ENCODE measurements around the gene C12orf56. TPM values are rescaled to one million over a fixed set of nuclear protein-coding genes. Genes with fewer than 3 reads are reported as not detected.

C12orf56 gene
- total and polyA plus RNA-seq, 9 of the 15 experiments (the other 6 are each of a cell fraction or from before 2014, with no cell fraction given), result 0.40 to 4.8 (median 1.2) TPM

GRCh38 chr12:64273527-64274403 is 116.8 kb downstream of the C12orf56 start (continued):
- 0 out of 2 replicates have a peak, but pooled peaks have one; percentile 14 for TF ChIP-seq RB1 (IDR thresholded peaks at IDR 0.05; ENCODE audit: low read depth)
- no peak for TF ChIP-seq GTF2E2 (tag; IDR thresholded peaks at IDR 0.05)
- TF ChIP-seq ZNF79 (CRISPR knock-in tag; IDR thresholded peaks at IDR 0.05; ENCODE audit: low read depth), result no peak
- TF ChIP-seq RBM25 (IDR thresholded peaks at IDR 0.05; ENCODE audit: low read depth, low read length, severe bottlenecking), result no peak
- peak; percentile 52; the same call in 1 of the 2 replicates for TF ChIP-seq DEAF1 (CRISPR knock-in tag; IDR thresholded peaks at IDR 0.05)
- TF ChIP-seq SPI1 (IDR thresholded peaks at IDR 0.05; ENCODE audit: borderline replicate concordance, low read depth, low read length), result peak; percentile 81

- in situ Hi-C loops (cut with MboI), result loop anchor here (5.0 to 25.0 kb wide), 2 partner anchors 117 to 858 kb away; no protein-coding TSS in a partner anchor
- H4K20me1 ChIP-seq (replicated peaks; ENCODE audit: control insufficient read depth, insufficient read depth, low read length), result no peaks in the 10 kb centered on the region
- intact Hi-C loops (cut with micrococcal nuclease), result loop anchor here (5.0 kb wide), 1 partner anchor 47 kb away; no protein-coding TSS in a partner anchor
- peaks cover 9 to 31% of the 10 kb centered on the region in 2 experiments; a peak in 4 of 5 replicates for H3K27me3 ChIP-seq (ENCODE audit: control insufficient read depth in 2 of 2, insufficient read depth in 2 of 2, low read length in 2 of 2)
- no peak overlapping the region for H3K4me3 ChIP-seq
- H3K9me3 ChIP-seq (replicated peaks; ENCODE audit: control insufficient read depth, insufficient read depth, low read depth, low read length), result no peaks in the 10 kb centered on the region
- CTCF ChIA-PET (ENCODE audit: low intra/inter-chr PET ratio), result no interaction called here
- no peaks in the 10 kb centered on the region for H3K9me1 ChIP-seq (ENCODE audit: control insufficient read depth, insufficient read depth, low read length)
- no peak overlapping the region for H3K9ac ChIP-seq (ENCODE audit: insufficient read depth in 1 of 2, low read depth in 2 of 2, low read length in 2 of 2)
- no peaks in the 10 kb centered on the region for H3K79me2 ChIP-seq (ENCODE audit: control insufficient read depth, insufficient read depth, low read length)
- POLR2A ChIA-PET, result interaction anchor here (0.6 kb wide), 1 partner anchor 94 kb away, joined by 3 read pairs; no protein-coding TSS in a partner anchor
- FAIRE-seq (no peak), ATAC-seq (no peak), DNase-seq (ENCODE audit: extremely low read depth in 1 of 4, low spot score in 3 of 4) (no peak)
- H3K36me3 ChIP-seq (ENCODE audit: control insufficient read depth, insufficient read depth, low read length), result no peaks in the 10 kb centered on the region
- WGBS (ENCODE audit: insufficient coverage, low coverage, missing lambda C conversion rate), result 5% methylated on average over 1 of the region's 1 CpG
- no peak overlapping the region for H2AFZ ChIP-seq (ENCODE audit: low read depth, low read length)
- no TSS peak for BruUV-seq (replicated peaks)
- H3K4me2 ChIP-seq (ENCODE audit: insufficient read depth, low read length), result no peak overlapping the region
- H3K27ac ChIP-seq (ENCODE audit: extremely low read depth, low read depth, low read length), result no peak overlapping the region
- no peaks in the 10 kb centered on the region for H3K4me1 ChIP-seq (replicated peaks in 1 of 2; ENCODE audit: control insufficient read depth in 2 of 2, insufficient read depth in 2 of 2, low read length in 2 of 2)
- TF ChIP-seq ZNF212 (CRISPR knock-in tag; IDR thresholded peaks at IDR 0.05) (no peak), MAFG (tag; conservative IDR thresholded peaks at IDR 0.05) (no peak), GABPB1 (CRISPR knock-in tag; IDR thresholded peaks at IDR 0.05) (no peak), NR4A1 (CRISPR knock-in tag; IDR thresholded peaks at IDR 0.05) (no peak), NR4A1 (tag; IDR thresholded peaks at IDR 0.05) (no peak), ZBTB49 (CRISPR knock-in tag; IDR thresholded peaks at IDR 0.05; ENCODE audit: borderline replicate concordance) (no peak), XRCC4 (IDR thresholded peaks at IDR 0.05; ENCODE audit: extremely low read depth, insufficient read depth, insufficient read length) (no peak), MNT (conservative IDR thresholded peaks at IDR 0.05) (no peak), SOX6 (IDR thresholded peaks at IDR 0.05) (no peak)
These were observed 120.1 kb downstream of the C12orf56 start for GRCh38 chr12:64270411-64270810.

All from K562 (cell line).